AG10803 (cell line): ENCODE data around the gene PHLPP1.

Experiments
- DNase-seq: peaks from one replicate; pipeline ENCODE4 v3.0.0; 2010; ENCODE audit warnings: low read depth
- H3K4me3 ChIP-seq: 2 replicates; pipeline ENCODE4 v1.5.1; 2011; ENCODE audit warnings: mild to moderate bottlenecking, low read length, control low read depth
- TF ChIP-seq, protein P1 (sequence below): conservative IDR thresholded peaks from 2 replicates; pipeline ENCODE4 v1.5.1; 2011; ENCODE audit warnings: mild to moderate bottlenecking, low read length, control low read depth, inconsistent platforms

The PHLPP1 gene

DNA sequence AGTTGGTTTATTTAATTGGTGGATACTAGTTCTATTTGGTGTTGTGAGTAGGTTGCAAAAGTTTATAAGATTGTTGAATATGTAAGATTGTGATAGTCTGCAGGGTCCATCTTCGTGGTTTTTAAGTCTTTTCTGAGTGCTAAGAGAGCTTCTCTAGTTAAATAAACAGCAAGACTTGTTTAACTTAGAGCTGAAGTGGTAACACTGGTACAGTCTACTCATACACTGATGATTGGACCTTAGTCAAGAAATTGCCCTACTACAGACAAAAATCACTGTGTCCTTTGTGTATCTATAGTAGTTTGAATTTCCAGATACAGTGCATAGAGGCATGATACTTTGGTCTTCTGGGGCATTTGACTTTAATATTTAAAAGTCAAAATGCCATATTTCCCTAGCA lies 94.6 kb downstream of the PHLPP1 start:
- DNase-seq, result no peak
- TF ChIP-seq, protein P1, sequence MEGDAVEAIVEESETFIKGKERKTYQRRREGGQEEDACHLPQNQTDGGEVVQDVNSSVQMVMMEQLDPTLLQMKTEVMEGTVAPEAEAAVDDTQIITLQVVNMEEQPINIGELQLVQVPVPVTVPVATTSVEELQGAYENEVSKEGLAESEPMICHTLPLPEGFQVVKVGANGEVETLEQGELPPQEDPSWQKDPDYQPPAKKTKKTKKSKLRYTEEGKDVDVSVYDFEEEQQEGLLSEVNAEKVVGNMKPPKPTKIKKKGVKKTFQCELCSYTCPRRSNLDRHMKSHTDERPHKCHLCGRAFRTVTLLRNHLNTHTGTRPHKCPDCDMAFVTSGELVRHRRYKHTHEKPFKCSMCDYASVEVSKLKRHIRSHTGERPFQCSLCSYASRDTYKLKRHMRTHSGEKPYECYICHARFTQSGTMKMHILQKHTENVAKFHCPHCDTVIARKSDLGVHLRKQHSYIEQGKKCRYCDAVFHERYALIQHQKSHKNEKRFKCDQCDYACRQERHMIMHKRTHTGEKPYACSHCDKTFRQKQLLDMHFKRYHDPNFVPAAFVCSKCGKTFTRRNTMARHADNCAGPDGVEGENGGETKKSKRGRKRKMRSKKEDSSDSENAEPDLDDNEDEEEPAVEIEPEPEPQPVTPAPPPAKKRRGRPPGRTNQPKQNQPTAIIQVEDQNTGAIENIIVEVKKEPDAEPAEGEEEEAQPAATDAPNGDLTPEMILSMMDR, result no peak
- no peak overlapping the region for H3K4me3 ChIP-seq

DNA sequence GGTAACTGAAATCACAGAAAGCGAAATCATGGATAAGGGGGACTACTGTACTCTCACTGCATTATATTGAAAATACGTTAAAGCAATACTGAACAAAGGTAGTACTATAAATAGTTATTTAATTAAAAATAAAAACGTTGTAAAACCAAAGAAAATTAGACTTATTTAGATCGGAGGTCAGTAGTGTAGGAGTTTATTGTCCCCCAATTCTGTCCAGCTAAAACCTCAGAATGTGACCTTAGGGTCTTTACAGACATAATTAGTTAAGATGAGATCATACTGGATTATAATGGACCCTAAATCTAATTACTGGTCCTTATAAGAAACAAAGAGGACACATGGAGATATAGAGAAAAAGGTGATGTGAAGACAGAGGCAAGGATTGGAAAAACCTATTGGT lies 95.3 kb downstream of the PHLPP1 start:
- DNase-seq, result no peak
- TF ChIP-seq, protein P1, result no peak
- no peak overlapping the region for H3K4me3 ChIP-seq

DNA sequence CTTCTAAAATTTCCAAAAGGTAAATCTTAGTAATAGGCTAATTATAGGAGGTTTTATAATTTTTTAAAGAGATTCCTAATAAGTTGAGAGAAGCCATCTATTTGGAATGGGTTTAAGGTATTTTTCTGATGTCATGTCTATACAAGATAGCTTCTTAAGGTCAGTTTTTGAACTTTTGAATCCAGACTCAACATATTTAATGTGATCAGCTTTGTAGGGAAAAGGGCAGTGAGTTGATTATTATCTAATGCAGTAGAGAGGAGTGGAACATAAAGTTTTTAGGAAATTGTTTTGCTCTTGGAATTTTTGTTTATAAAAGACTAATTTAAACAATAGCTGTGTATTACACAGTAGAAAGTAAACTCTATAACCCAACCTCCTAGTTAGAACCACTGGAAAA lies 96.3 kb downstream of the PHLPP1 start:
- H3K4me3 ChIP-seq, result no peak overlapping the region
- TF ChIP-seq, protein P1, result no peak
- DNase-seq, result no peak

DNA sequence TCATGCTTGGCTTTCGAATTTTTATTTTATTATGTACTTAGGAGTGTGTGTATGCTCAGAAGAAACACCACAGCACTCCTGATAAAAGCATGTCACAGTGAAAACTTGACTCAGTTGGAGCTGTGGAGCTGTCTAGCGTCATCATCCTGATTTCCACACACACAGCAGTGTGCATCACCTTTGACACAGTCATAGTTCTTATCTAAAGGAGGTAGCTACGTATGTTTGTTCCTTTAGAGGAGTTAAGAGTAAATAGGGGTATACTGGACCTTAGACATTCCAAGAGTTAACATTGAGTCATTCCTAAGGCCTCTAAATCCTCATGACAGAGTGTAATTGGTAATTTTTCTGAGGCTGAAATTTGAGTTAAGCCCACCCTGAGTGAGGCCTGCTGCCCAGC lies 96.9 kb downstream of the PHLPP1 start:
- H3K4me3 ChIP-seq, result no peak overlapping the region
- DNase-seq, result no peak
- TF ChIP-seq, protein P1, result no peak

DNA sequence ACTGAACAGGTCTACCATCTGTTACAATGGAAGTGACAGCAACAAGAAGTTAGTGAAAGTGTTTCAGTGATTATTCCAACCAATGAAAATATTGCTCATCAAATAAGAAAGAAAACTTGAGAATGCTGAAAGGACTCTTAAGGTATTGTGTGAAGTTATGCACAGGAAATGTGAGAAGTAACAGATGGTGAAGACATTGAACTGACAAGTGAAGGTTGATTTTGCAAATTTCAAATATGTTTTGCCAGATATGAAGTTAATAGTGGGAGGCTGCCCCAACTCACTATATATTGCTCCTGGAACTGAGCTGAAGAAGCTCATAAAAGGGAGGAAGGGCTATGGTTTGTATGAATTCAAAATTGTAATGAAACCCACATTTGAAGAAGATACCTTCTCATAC lies 97.5 kb downstream of the PHLPP1 start:
- TF ChIP-seq, protein P1, result no peak
- DNase-seq, result no peak
- H3K4me3 ChIP-seq, result no peak overlapping the region

DNA sequence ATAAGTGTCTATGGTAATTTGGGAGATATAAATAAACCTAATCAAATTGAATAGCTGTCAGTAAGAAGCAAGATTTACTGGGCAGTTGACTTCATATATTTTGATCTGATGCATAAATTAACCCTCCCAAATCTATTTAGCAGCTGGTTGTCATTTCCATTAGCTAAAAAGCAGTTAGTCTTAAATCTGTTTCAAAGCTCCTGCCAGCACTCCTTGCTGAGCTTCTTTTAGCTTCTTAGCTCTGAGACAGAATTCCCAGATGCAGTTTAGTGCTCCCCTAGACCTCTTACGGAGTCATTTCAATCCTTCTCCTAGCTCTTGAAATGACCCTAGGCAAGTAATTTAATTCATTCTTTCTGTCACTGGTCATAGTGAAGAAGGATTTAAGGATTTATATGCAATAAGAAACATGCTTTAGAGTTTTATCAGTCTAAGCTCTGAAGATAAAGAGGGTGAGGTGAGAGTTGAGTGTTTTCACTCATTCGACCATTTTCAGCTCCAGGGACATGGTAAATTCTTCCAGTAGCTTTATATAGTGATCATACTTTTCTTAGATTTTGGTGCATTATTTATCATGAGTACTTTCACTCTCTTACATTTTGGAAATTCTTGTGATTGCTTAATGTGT lies 98.9 kb downstream of the PHLPP1 start:
- no peak overlapping the region for H3K4me3 ChIP-seq
- TF ChIP-seq, protein P1, result no peak

DNA sequence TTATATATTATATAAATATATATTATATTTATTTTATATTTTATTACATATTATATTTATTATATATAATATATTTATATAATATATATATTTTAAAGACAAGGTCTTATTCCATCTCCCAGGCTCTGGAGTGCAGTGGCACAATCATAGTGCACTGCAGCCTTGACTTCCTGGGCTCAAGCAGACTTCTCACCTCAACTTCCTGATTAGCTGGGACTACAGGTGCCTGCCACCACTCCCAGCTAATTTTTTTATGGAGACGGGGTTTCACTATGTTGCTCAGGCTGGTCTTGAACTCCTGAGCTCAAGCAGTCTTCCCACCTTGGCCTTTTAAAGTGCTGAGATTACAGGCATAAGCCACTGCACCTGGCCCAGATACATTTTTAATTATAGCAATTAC lies 110.0 kb downstream of the PHLPP1 start:
- H3K4me3 ChIP-seq, result no peak overlapping the region
- no peak for DNase-seq
- TF ChIP-seq, protein P1, result no peak

More for the DNA sequence above, 98.9 kb downstream of the PHLPP1 start:
- peak; percentile 12 for DNase-seq
